ES-I3 (cell line): ENCODE data around the gene DBP.
"Not testable (repeated sequence)": the region's sequence is repeated elsewhere in the genome, so short reads cannot be mapped to it uniquely, and the experiment has no call there.

Source experiments
- H3K36me3 ChIP-seq: 2 replicates; pipeline ENCODE4 v1.6.1; 2013; ENCODE audit warnings: mild to moderate bottlenecking, low read length, control low read depth, moderate library complexity; ENCODE audit not compliant: insufficient read depth
- H3K4me1 ChIP-seq: 2 replicates; pipeline ENCODE4 v1.6.1; 2013; ENCODE audit warnings: mild to moderate bottlenecking, control low read depth, low read length; ENCODE audit not compliant: insufficient read depth
- H3K9ac ChIP-seq: 2 replicates; pipeline ENCODE4 v1.6.1; 2013; ENCODE audit warnings: low read depth, mild to moderate bottlenecking, low read length, moderate library complexity
- H3K9me3 ChIP-seq: 2 replicates; pipeline ENCODE4 v1.6.1; 2013; ENCODE audit warnings: mild to moderate bottlenecking, low read length, moderate library complexity; ENCODE audit not compliant: control insufficient read depth, insufficient read depth

The DBP gene

DNA sequence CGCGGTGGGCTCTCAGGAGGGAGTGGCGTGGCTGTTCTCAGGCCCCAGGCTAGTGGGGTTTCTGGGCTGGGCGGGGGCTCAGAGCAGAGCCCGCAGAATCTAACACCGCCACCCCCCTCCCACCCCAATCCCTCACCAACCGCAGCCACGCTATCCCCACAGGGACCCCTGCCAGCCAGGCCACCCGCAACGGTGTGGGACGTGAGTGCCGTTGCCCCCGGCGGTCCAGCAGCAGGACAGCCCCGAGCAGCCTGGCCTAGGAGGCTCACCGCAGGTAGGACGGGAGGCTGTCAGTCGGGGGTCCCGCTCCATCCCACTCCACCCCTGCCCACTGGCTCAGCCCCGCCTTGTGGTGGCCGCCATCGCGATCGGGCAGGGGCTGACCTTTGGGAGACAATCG lies 35.8 kb upstream of the DBP start, which contains the start of gene NTN5:
NTN5 (minus strand) TSS at position 24 of the 400 bp plus-strand sequence. CDS start 2,031 bp downstream, outside the sequence.
- H3K4me1 ChIP-seq: peaks cover 17% of the 10 kb centered on the region
- H3K9ac ChIP-seq: peak within 1 kb of the TSS; percentile 27; the same call in 1 of the 2 replicates
- H3K36me3 ChIP-seq: no peaks in the 10 kb centered on the region
- no peaks in the 10 kb centered on the region for H3K9me3 ChIP-seq

DNA sequence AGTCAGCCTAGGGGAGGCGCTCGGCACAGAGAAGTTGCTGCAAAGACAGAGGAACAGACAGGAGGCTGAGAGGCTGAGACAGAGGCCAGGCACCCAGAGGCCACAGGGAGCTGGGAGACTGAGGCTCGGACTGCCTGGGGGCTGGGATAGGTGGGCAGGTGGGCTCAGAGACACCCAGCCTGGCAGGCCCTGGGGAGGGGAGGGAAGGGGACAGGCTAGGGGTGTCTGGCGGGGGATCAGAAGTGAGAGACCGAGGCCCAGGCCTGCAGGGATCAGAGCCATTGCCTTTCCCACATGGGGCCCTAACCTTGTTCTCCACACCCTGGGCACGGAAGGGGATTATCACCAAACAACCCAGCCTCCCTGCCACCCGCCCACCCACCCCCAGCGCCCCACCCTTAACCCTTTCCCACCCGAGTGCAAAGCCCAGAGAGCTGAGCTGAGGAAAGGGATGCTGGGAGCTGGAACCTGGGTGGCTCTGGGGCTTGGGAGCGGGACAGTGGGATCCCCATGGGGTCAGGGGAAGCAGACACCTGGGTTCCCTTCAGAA lies 34.3 kb upstream of the DBP start:
- Histone ChIP-seq H3K4me1 (peaks cover 17% of the 10 kb centered on the region), H3K9ac (no peak overlapping the region), H3K36me3 (no peaks in the 10 kb centered on the region), H3K9me3 (no peaks in the 10 kb centered on the region)

DNA sequence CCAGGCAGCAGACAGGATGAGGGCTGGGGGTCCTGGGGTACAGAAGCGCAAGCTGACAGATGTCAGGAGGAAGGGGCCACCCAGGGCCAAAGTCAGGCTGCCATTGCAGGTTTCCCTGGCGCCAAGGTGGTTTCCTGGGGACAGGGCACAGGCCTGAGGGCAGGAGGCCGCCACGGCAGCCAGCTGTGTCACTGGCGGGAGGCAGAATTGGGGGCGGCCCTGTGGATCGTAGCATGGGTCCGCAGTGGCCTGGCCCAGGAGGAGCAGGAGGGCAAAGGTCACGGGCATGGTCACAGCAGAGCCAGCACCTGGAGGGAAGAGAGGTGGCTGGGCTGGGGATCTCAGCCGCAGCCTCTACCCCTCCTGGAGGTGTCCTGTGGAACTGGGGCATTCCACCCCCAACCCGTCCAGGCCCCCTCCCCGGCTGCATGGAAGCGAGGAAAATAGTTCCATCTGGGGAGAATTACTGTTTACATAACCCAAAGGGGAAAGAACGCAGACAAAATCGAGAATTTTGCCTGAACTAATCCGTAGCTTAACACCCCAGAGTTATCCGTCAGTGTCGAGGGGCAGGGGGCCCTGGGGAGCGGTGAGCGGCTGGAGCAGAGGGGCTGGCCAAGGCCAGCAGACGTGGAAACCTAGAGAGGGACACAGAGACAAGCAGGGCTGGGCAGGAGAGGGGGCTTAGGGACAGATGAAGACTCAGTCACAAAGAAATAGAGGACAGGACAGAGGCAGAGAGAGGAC lies 33.7 kb upstream of the DBP start:
- H3K9me3 ChIP-seq: no peaks in the 10 kb centered on the region
- peaks cover 16% of the 10 kb centered on the region for H3K4me1 ChIP-seq
- H3K36me3 ChIP-seq: no peaks in the 10 kb centered on the region
- H3K9ac ChIP-seq: no peak overlapping the region

DNA sequence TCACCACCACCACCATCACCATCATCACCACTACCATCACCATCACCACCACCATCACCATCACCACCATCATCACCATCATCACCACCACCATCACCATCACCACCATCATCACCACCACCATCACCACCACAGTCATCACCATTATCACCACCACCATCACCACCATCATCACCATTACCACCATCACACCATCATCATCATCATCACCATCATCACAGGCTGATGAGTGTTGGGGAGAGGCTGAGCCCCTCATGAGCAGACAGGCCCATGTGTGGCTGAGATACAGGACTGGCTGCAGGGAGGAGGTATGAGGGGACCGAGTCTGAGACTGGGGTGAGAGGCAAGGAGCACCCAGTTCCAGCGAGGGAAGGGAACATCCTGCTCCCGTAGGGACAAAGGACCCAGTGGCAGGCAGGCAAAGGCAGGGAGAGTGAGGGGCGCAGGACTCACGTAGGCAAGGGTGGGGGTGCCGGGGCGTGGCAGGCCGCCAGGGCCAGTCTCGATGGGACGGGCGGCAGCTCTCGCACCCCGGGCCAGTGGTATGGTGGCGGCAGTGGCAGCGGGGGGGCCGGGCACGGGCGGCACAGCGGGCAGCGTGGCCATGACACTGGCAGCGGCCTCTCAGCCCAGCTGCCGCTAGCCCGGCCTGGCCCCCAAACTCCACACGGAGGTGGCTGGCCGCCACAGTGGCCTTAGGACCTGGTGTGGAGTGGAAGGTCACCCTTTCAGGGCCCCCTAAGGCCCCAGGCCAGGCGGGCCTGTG lies 32.9 kb upstream of the DBP start:
- Histone ChIP-seq H3K9ac (no peak overlapping the region), H3K4me1 (peaks cover 11% of the 10 kb centered on the region), H3K36me3 (no peaks in the 10 kb centered on the region), H3K9me3 (no peaks in the 10 kb centered on the region)

DNA sequence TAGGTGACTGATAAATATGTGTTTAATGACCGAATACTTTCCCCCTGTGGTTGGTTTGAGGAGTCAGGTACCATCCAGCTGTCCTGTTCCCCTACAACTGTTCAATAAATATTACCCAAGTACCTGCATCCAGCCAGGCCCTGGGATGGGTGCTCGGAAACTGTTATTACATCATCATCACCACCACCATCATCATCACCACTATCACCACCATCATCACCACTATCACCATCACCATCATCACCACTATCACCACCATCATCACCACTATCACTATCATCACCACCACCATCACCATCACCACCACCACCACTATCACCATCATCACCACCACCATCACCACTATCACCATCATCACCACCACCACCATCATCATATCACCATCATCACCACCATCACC lies 31.6 kb upstream of the DBP start:
- H3K4me1 ChIP-seq: peaks cover under 1% of the 10 kb centered on the region; the same call in 1 of the 2 replicates
- no peaks in the 10 kb centered on the region for H3K9me3 ChIP-seq
- H3K36me3 ChIP-seq: no peaks in the 10 kb centered on the region
- no peak overlapping the region for H3K9ac ChIP-seq

DNA sequence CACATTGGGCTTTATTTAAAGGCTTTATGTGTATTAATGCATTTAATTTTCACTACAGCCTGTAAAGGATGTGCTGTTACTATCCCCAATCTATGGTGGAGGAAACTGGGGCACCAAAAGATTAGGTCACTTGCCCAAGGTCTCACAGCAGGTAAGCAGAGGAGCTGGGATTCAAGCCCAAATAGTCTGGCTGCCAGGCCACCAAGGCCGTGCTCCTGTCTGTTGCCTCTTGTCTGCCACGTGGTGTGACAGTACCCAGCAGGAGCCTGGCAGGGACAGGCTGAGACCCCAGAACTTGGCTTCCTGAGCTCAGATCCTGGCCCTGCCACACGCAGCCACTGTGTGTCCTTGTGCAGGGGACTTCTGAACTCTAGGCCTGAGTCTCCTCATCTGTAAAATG lies 31.2 kb upstream of the DBP start:
- Histone ChIP-seq H3K4me1 (no peaks in the 10 kb centered on the region; the same call in 1 of the 2 replicates), H3K9me3 (no peaks in the 10 kb centered on the region), H3K9ac (no peak overlapping the region), H3K36me3 (no peaks in the 10 kb centered on the region)

DNA sequence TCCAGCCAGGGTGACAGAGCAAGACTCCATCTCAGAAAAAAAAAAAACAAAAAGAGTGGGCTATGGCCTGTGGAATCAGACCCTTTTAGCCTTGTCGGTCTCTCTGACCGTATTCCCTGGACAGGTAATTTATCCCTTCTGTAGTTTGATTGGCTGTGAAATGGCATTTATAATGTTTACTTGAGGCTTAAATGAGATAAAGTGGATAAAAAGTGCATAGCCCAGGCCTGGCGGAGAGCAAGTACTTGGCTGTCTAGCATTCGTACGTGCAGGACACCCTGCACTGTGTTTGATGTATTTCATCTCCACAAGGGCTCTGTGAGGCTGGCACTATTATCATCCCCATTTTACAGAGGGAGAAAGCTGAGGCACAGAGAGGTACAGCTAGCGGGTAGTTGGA lies 28.6 kb upstream of the DBP start:
- H3K36me3 ChIP-seq: no peaks in the 10 kb centered on the region
- no peaks in the 10 kb centered on the region for H3K9me3 ChIP-seq
- H3K9ac ChIP-seq: no peak overlapping the region
- no peaks in the 10 kb centered on the region; the same call in 1 of the 2 replicates for H3K4me1 ChIP-seq

DNA sequence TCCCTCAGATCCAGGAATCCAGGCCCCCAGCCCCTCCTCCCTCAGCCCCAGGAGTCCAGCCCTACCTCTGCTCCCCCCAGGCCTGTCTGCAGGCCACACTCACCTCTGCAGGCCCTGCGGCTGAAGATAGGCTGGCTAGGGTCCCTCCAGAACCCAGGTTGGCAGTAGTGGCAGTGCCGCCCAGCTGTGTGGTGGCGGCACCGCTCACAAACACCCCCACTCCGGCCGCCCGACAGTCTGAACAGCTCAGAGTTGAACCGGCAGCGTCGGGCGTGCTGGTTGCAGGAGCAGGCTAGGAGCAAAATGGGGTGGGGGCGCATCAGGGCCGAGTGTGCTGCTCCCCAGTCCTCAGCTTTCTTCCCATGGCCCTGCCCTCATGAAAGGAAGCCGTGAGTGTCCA lies 27.3 kb upstream of the DBP start:
- Histone ChIP-seq H3K36me3 (no peaks in the 10 kb centered on the region), H3K9ac (no peak overlapping the region), H3K4me1 (no peaks in the 10 kb centered on the region; the same call in 1 of the 2 replicates), H3K9me3 (no peaks in the 10 kb centered on the region)

DNA sequence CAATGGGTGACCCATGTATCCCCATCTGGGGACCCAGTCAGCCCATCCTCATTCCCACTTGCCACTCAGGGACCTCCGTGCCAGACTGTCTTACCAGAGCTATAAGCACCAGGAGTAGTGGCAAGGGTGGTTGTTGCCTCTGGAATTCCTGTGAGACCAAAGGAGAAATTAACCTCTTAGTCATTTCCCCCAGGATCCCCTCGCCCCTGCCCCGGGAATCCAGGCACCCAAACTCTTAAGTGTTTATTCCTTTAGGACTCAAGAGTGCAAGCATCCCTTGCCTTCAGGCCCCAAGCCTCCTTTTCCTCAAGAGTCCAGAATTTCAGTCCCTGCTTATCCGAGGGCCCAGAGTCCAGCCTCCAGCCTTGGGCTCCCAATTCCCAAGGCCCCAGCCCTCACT lies 26.5 kb upstream of the DBP start:
- no peaks in the 10 kb centered on the region for H3K9me3 ChIP-seq
- H3K36me3 ChIP-seq: no peaks in the 10 kb centered on the region
- no peaks in the 10 kb centered on the region; the same call in 1 of the 2 replicates for H3K4me1 ChIP-seq
- H3K9ac ChIP-seq: no peak overlapping the region

DNA sequence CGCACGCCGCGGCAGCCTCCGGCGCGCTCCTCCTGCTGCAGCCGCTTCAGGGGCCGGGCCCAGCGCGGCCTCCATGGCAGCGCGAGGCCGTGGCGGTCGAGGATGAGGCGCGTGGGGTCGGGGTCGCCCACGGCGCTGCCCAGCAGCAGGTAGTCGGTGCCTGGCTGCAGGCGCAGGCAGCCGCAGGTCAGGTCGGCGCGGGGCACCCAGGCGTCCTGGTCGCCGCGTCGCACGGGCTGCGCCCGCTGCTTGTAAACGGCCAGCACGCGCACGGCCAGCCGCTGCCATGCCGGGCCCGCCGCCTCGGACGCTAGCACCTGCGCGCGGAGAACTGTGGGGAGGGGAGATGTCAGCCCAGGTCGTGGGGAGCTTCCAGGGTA lies 24.5 kb upstream of the DBP start:
- Histone ChIP-seq H3K9me3 (no peaks in the 10 kb centered on the region), H3K36me3 (no peaks in the 10 kb centered on the region), H3K9ac (no peak overlapping the region), H3K4me1 (no peaks in the 10 kb centered on the region; the same call in 1 of the 2 replicates)

DNA sequence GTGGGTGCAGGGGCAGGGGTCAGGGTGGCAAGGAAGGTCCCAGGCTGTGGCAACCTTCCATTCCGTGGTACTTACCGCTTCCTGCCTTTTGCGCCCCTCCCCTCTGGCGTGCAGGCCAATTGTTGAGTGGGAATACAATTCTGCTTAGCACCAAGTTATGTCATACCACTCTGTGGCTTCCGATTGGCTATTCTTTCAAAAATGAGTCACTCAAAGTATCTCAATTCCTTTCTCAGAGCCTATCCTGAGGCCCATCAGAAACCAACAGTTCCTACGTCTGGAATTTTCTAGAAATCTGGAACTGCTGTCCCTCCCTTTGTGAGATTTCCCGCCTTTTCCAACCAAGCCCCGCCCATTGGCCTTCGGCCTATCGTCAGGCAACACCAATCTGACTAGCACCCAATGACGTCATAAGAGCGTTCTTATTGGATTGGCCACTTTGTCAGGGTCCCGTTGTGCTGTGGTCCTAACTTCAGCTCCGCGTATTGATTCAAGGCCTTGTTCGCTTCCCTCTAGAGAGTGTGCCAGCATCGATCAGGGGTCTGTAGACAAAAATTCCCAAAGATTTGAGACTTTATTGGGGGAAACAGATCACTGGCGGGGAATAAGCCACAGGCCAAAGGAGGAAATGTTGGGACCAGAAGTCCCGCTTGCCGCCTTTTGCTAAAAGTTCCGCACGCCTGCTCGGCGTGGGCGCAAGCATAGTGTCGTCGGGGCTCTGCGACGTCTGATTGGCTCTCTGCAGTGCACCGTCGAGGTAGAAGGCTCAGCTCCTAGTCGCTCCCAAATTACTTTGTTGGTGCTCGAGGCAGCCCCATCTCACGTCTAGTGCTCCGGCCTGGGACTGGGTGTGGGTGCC lies 23.9 kb upstream of the DBP start:
- Histone ChIP-seq H3K36me3 (no peaks in the 10 kb centered on the region), H3K9ac (no peak overlapping the region), H3K9me3 (no peaks in the 10 kb centered on the region), H3K4me1 (no peaks in the 10 kb centered on the region; the same call in 1 of the 2 replicates)

DNA sequence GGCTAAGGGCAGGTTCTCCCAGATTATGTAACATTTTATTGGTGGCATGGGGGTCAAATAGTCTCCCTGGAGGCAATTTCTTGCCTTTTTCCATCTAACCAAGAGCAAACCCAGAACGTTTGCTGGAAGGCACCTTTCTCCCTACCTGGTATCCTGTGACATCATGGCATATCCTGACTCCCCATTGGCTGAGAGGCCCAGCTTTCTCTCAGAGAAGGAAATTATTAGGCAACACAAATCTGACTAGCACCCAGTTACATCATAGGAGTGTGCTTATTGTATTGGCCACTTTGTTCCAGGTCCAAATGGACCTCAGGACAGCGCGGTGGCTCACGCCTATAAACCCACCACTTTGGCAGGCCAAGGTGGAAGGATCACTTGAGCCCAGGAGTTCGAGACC lies 22.6 kb upstream of the DBP start:
- Histone ChIP-seq H3K9ac (no peak overlapping the region), H3K36me3 (no peaks in the 10 kb centered on the region), H3K9me3 (no peaks in the 10 kb centered on the region), H3K4me1 (peaks cover 1% of the 10 kb centered on the region; the same call in 1 of the 2 replicates)

DNA sequence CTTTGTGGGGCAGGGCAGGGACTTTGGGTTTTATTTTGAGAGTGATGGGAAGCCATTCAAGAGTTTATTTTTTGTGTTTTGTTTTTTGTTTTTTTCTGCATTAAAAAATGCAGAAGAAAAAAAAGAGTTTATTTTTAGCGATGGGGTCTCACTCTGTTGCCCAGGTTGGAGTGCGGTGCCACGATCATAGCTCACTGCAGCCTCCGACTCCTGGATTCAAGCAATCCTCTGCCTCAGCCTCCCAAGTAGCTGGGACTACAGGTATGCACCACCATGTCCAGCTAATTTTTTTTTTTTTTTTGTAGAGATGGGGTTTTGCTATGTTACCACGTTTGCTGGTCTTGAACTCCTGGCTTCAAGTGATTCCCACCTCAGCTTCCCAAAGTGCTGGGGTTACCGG lies 21.3 kb upstream of the DBP start:
- Histone ChIP-seq H3K9me3 (no peaks in the 10 kb centered on the region), H3K36me3 (no peaks in the 10 kb centered on the region), H3K4me1 (peaks cover 5% of the 10 kb centered on the region; the same call in 1 of the 2 replicates), H3K9ac (no peak overlapping the region)

DNA sequence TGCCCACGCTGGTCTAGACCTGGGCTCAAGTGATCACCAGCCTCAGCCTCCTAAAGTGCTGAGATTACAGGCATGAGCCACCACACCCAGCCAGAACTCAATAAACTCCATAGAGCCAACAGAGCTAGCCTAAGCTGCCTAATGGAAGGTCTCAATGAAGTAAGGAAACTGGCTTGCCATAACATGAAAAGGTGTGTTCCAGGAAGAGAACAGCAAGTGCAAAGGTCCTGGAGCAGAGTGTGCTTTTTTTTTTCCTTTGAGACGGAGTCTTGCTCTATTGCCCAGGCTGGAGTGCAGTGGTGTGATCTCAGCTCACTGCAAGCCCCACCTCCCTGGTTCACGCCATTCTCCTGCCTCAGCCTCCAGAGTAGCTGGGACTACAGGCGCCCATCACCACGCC lies 20.6 kb upstream of the DBP start:
- not testable (repeated sequence) for H3K4me1 ChIP-seq, H3K9ac ChIP-seq, H3K9me3 ChIP-seq, H3K36me3 ChIP-seq
